NCI-H2227 (cell line): ENCODE data around the gene MIF.

ENCODE experiments used
- DNase-seq: peaks from one replicate; lab custom pipeline; 2025; ENCODE audit not compliant: unreplicated experiment; lab: John Stamatoyannopoulos, UW

Gene MIF

DNA sequence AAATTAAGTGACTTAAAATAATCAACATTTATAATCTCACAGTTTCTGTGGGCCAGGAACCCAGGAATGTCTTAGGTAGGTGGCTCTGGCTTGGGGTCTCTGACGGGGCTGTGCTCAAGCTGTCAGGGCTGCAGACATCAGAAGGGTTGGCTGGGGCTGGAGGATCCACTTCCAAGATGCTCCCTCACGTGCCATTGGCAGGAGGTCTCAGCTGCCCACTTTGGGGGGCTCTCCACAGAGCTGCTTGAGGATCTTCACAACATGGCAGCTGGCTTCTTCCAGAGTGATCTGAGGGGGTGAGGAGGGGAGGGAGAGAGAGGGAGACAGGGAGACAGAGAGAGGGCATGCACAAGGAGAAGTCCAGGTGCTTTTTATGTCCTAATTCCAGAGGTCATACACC lies 18.4 kb upstream of the MIF start:
- no peak for DNase-seq

DNA sequence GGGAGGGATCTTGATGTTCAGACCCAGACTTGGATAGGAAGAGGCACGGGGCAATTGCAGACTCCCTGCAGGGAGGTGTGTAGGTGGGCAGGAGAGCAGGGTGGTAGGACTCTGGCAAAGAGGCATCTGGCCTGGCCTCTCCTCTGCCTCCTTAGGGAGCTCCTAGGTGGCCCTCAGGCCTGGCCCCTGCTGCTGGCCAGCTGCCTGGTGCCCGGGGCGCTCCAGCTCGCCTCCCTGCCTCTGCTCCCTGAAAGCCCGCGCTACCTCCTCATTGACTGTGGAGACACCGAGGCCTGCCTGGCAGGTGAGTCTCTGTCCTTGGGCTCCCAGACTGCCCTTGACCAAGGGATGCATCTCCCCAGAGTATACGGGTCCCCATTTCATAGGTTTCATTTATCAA lies 16.6 kb upstream of the MIF start:
- DNase-seq: no peak

DNA sequence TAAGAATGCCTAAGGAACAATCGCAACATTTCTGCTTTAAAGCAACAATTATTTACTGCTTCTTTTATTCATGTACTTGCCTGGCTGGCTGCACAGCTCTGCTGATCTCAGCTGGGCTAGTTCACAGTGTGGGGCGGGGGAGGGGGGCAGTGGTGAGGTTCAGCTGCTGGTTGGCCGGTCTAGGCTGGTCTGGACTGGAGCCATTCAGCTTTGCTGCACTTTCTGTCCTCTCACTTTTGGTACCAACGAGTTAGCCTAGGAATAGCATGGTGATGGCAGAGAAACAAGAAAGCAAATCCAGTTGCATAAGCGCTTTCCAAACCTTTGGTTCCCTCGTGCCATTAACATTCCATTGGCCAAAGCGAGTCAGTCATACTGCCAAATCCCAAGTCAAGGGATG lies 16.0 kb upstream of the MIF start:
- no peak for DNase-seq

DNA sequence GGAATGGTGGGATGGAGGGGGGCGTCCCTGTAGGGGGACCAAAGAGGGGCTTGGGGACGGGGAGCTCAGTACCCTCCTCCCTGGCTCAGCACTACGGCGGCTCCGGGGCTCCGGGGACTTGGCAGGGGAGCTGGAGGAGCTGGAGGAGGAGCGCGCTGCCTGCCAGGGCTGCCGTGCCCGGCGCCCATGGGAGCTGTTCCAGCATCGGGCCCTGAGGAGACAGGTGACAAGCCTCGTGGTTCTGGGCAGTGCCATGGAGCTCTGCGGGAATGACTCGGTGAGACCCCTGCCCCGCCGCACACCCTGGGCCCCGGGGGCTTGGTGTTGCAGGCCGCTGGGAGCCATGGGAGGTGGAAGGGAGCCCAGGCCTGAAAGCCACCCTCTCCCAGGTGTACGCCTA lies 11.8 kb upstream of the MIF start:
- no peak for DNase-seq

DNA sequence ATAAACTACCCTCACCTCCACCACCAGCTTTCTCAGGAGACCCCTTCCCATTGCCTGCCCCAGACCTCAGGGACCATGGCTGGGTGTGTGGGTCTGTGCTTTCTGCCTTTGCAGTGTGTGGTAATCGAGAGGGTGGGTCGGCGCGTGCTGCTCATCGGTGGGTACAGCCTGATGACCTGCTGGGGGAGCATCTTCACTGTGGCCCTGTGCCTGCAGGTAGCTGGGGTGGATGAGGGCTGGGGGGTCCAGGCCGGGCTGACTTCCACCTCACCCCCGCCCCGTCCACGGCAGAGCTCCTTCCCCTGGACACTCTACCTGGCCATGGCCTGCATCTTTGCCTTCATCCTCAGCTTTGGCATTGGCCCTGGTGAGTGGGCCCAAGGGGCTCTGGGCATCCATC lies 10.5 kb upstream of the MIF start:
- no peak for DNase-seq

DNA sequence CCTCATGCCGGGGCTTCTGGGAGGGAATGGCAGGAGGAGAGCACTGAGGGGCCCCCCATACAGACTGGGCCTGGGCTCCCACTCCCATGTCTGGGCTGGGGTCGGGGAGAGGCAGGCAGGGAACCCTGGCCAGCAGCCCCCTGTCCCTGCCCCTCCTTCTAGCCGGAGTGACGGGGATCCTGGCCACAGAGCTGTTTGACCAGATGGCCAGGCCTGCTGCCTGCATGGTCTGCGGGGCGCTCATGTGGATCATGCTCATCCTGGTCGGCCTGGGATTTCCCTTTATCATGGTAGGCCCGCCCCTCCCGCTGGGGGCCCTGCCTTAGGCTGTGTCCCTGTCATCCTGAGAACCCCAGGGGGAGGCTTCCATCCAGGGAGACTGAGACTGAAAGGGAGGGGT lies 10.0 kb upstream of the MIF start:
- DNase-seq: no peak

DNA sequence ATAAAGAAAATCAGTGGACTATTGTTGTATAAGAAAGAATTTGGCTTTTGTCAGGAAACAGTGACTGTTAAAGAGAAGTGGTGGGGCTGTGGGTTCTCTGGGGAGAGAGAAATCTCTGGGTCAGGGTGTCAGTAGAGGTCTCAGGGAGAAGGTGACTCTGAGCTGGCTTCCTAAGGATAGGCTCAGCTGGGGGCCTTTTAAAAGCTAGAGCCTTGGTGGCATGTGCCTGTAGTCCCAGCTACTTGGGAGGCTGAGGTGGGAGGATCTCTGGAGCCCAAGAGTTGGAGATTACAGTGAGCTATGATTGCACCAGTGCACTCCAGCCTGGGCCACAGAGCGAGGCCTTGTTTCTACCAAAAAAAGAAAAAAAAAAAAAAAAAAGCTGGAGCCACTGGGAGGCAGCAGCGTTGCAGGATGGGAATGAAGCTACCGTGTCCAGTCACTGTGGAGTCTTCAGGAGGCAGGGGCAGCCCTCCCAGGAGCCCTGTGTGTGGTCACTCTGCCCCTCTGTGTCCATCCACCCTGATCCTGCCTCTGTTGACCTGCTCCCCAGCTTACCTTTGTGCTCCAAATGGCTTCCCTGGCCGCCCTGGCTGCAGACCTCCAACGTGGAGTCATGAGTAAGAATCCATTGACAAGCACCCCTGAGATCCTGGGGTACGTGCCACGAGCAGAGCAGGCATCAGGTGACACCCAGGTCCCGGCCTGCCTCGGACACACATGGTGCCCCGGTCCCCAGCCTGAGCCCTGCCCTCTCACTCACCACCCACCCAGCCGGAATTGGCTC lies 5.4 kb upstream of the MIF start:
- no peak for DNase-seq

DNA sequence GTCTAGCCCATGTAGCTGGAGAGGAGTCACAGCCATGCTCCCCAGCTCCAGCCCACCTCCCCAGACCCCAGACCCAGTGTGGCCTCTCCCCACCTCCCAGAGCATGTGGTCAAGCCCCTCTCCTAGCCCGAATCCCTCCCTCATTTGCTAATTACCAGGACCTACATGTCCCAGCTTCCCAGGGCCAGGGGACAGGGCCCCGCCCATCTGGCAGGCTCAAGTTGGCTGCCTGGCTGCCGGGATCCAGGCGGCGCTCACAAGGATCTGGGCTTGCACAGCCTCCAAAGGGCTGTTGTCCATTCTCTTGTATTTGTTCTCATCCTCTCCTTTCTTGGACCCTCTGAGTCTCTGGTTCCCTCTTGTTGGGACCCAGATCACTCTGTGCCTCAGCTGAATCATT lies 4.6 kb upstream of the MIF start:
- no peak for DNase-seq

DNA sequence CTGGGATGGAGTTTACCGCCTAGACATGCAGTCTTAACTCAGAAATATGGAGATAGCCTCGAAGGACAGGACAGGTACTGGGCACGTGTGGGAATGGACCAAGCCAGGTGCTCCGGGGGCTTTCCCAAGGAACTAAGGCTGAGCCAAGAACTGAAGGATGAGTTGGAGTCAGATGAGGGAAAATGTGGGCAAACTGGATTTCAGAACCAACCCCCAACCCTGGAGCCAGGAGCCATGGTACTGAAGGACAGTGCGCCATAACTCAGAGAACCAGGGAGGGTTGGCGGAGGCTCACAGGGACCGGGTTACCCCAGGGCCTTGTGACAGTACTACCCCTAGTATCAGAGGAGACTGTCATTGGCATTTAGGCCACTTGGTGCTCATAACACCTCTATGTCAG lies 2.5 kb upstream of the MIF start:
- DNase-seq: no peak

DNA sequence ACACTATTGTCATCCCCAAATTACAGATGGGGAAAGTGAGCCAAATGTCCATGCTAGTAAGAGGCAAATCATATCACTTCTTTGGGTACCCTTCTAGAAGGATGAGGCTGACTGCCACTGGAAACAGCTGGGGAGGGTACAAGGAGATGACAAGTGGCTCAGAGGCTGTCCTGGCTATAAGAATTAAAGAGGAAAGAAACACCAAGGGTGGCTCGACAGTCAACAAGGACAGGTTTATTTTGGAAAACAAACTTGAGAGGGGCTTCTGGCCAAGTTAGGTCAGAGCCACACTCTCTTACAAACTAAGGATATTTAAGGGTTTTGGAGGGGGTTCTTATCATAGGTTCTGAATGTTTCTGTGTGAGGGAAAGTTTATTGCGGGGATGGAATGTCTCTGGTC lies 2.1 kb upstream of the MIF start:
- DNase-seq: no peak

DNA sequence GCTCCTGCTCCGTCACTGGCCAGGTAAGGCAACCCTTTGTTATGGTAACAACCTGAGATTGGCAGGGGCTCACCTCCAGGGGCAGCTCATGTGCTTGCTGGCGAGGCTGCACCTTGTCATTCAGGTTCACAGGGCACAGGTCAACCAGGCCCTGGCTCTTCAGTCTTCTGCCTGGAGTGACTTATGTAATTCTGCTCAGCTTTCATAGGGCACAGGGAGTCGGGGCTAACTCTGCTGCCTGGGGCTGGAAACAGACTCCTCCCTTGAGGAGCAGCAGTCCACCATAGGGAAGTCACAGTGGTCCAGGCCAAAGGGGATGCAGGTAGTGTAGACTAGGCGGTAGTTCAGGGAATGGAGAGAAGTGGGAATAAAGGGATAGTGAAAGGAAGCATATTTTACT lies 1.5 kb upstream of the MIF start:
- no peak for DNase-seq

DNA sequence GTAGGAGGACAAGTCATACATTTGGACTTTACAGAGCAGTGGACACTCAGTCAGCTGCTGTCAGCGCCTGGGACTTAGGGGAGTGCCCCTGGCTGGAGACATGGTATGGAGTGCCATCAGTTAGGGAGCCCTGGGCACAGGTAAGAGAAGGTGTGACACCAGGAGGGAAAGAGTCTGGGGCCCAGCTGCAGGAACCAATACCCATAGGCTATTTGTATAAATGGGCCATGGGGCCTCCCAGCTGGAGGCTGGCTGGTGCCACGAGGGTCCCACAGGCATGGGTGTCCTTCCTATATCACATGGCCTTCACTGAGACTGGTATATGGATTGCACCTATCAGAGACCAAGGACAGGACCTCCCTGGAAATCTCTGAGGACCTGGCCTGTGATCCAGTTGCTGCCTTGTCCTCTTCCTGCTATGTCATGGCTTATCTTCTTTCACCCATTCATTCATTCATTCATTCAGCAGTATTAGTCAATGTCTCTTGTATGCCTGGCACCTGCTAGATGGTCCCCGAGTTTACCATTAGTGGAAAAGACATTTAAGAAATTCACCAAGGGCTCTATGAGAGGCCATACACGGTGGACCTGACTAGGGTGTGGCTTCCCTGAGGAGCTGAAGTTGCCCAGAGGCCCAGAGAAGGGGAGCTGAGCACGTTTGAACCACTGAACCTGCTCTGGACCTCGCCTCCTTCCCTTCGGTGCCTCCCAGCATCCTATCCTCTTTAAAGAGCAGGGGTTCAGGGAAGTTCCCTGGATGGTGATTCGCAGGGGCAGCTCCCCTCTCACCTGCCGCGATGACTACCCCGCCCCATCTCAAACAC lies 850 bp upstream of the MIF start:
- DNase-seq: no peak

DNA sequence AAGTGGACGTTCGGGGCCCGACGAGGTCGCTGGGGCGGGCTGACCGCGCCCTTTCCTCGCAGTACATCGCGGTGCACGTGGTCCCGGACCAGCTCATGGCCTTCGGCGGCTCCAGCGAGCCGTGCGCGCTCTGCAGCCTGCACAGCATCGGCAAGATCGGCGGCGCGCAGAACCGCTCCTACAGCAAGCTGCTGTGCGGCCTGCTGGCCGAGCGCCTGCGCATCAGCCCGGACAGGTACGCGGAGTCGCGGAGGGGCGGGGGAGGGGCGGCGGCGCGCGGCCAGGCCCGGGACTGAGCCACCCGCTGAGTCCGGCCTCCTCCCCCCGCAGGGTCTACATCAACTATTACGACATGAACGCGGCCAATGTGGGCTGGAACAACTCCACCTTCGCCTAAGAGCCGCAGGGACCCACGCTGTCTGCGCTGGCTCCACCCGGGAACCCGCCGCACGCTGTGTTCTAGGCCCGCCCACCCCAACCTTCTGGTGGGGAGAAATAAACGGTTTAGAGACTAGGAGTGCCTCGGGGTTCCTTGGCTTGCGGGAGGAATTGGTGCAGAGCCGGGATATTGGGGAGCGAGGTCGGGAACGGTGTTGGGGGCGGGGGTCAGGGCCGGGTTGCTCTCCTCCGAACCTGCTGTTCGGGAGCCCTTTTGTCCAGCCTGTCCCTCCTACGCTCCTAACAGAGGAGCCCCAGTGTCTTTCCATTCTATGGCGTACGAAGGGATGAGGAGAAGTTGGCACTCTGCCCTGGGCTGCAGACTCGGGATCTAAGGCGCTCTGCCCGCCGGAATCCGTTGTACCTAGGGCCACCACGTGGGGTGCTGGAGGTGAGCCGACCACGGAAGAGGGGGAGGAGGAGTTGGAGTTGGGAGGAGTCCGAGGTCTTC lies 771 bp downstream of the MIF start:
- peak; percentile 80 for DNase-seq

DNA sequence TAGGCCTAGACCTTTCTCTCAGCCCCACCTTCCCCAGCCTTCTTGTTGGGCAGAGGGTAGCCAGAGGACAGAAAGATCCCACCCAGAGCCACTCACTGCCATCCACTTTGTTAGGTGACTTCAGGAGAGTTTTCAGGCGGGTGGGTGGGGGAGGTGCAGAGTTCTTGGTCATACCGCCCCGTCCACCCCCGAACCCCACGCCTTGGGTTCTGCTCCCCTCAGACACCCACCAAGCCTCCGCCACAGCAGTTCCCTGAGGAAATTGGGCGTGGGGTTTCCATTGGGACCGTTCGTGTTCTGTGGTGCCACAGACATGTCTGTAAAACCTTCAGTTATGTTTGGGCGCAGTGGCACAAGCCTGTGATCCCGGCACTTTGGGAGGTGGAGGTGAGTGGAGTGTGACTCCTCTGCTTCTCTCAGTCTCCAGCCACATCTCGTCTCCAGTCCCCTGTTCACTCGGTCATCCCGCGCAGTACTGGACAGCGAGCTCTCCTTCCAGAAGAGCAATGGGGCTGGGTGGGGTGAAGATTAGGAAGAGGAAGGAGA lies 1.5 kb downstream of the MIF start:
- DNase-seq: no peak

DNA sequence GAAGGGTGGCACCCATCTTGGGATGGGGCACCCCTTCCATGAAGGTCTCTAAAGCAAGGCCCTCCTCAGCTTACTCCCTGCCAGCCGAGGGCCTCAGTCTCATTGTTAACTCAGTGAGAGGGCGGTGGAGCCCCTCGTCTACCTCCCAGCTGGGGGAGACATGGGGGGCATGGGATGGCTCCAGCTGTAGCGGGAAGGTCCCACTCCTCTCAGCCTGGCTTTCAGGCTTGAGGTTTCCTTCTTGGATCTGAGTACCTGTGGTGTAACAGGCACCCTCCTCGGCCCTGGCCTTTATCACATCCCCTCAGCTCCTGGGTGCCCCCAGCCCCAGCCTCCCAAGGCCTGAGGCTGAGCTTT lies 2.0 kb downstream of the MIF start:
- no peak for DNase-seq

DNA sequence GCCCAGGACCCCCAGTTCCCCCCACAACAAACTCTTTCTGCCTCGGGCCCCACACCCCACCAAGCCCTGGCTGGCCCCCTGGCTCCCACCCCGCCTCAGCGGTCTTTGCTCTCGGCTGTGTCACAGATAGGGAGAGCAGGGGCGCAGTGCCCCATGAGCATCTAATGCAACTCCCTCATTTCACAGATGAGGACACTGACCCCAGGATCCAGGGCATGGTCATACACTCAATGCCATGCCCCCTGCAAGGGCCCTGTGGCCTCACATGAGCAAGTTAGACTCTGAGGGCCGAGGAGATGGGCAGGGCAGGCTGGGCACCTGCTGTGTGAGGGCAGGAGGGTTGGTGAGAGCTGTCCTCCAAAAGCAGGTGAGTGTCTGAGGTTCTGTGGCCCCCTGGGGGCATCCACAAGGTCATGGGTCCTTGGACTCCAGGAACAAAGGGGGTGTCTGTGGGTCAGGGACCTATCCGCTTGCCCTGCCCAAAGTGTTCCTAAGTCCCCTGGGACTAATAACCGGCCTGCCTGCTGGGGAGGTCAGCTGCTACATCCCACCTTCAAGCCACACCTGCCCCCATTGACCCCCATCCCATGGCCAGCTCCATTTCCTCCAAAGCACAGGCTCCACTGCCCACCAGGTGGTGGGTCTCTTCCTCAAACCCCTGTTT lies 2.5 kb downstream of the MIF start:
- DNase-seq: no peak

DNA sequence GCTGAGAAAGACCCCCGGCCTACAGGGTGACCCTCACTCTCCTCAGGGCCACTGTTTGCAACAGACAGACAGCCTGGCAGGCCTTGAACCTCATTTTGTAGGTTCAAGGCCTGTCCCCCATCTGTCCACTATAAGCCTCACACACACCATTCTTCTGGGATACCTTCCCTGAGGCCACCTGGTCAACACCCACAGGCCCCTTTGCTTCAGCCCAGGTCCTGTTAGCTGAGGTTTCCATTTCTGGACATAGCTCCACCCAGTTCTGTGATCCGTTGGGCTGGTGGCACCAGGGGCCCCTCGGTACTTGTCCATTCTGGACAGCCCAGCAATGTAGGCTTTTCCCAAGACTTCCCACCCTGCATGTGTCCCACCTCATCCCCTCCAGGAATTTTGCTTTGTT lies 3.1 kb downstream of the MIF start:
- no peak for DNase-seq

DNA sequence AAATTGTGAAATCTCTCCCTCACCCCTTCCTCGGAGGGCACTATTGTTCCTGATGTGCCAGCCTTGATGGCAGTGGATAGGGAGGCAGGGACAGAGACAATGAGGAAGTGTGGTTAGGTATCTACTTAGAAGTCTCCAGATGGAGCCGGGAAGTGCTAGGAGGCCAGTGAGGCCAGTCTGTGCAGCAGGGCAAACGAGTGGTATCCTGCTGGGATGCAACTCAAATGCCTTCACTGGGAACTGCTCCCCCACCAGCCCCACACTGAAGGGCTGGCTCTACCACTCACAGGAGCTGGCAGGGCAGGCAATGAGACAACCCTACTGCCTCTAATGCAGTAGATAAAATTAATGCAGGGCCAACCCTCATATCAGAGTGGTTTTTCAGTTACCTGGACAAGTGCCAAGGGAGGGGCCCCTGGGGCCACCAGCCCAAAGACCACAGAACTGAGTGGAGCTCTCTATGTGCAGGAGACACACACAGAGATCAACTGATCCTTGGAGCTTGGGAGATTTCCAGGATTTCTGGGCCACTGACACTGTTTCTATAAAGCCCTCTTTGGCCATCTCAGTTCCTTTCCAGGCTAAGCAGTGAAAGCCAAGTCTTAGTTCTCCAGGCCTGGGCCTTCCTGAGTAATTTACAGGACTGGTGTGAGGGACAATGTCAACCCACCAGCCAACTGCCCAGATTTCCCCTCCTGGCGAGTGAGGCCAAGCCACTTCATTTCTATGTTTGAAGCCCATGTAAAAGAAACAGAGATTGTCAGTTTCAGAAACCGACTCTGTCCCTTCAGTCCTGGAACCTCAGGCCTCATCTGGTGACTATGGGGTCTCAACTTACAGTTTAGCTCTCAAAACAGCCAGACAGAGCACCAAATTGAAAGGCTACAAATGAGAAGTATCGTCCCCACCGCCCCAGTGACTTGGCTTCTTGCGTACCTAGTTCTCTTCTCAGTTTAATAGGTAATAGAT lies 4.1 kb downstream of the MIF start:
- no peak for DNase-seq

DNA sequence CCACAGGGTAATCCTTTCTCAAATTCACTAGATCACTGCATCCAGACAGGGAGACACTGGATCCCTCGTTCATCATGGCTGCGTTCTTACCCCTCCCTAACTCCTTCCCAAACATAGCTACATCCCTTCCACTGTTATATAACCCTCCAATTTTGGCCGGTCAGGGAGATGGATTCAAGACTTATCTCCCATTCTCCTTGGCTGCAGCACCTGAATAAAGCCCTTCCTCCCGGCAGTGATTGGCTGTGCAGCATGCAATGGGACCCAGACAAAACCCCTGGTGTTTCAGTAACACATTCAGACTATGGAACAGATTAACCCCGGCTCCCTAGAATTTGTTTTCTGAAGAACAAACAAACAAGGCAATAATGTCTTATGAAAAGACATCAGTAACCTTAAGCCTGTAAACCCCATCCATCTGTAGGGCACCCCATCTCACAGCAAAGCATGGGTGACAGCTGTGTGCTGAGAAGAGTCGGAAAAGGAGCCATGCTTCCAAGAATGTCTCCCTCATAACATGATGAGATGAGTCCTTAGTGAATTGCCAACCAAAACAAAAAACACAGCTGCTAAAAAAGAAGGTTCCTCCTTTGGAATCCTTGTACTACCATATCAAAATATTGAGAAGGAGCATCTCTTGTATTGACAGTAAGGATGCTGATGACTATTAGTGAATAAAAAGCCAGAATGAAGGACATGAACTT lies 5.0 kb downstream of the MIF start:
- DNase-seq: no peak
